Esophagus squamous epithelium (tissue), 4 donors: ENCODE results near the gene SERPINB8.

Source experiments
- CTCF ChIP-seq, 6 experiments: fragments of 450-650 bp in 4 of 6; fragments of 200-600 bp in 2 of 6; sonication (generic) in 2 of 6; IDR thresholded peaks; one replicate each; pipeline ENCODE4 v1.5.1; 2016 to 2019; ENCODE audit warnings: antibody characterized with exemption in 6 of 6, mild to moderate bottlenecking in 4 of 6, moderate library complexity in 4 of 6
- POLR2A ChIP-seq, 4 donors: fragments of 450-650 bp; IDR thresholded peaks; one replicate each; pipeline ENCODE4 v1.6.1; 2017; ENCODE audit warnings: antibody characterized with exemption in 4 of 4, mild to moderate bottlenecking in 4 of 4, moderate library complexity in 3 of 4

GRCh38 chr18:64032312-64032711 is 62.4 kb downstream of the SERPINB8 start:
- TF ChIP-seq CTCF (IDR thresholded peaks at IDR 0.05) (no peak), POLR2A (IDR thresholded peaks at IDR 0.05) (no peak)
